H1 (cell line): ENCODE measurements around the gene ATP1A1. TPM values are rescaled to one million over a fixed set of nuclear protein-coding genes. Genes with fewer than 3 reads are reported as not detected.
A peak's percentile ranks its signal among the peaks of the same experiment; 100 is the strongest.

ENCODE experiments used
- CTCF ChIA-PET: fragments of 300-600 bp; sonication (Branson Sonifier 250); formaldehyde crosslinking; loops from one replicate; lab custom pipeline; 2021; ENCODE audit not compliant: partially characterized antibody; lab: Charles Lee
- POLR2A ChIA-PET: fragments of 300-600 bp; sonication (Branson Sonifier 250); formaldehyde crosslinking; loops from one replicate; lab custom pipeline; 2021; ENCODE audit warnings: inconsistent platforms; ENCODE audit not compliant: partially characterized antibody; lab: Charles Lee
- DNase-seq, 2 experiments: peaks; one replicate each; pipeline versions ENCODE4 v3.0.0 to v3.0.0-alpha.2; 2010 to 2022; ENCODE audit warnings: low spot score in 2 of 2, low read depth in 1 of 2, mixed read lengths in 1 of 2
- FAIRE-seq: peaks from 2 replicates; lab custom pipeline; 2011; peaks lifted over from hg19 to GRCh38; lab: Jason Lieb, UNC
- H2AFZ ChIP-seq: 2 replicates; pipeline ENCODE4 v1.8.1; 2012; ENCODE audit warnings: low read length, inconsistent platforms
- H2AK5ac ChIP-seq: 2 replicates; pipeline ENCODE4 v1.6.1; 2013; ENCODE audit warnings: low read depth, low read length
- H2BK120ac ChIP-seq: replicated peaks from 2 replicates; pipeline ENCODE3; 2013; ENCODE audit warnings: low read depth, low read length, inconsistent platforms
- H2BK12ac ChIP-seq: 2 replicates; pipeline ENCODE4 v1.6.1; 2013; ENCODE audit warnings: low read depth, low read length
- H2BK15ac ChIP-seq: 2 replicates; pipeline ENCODE4 v1.6.1; 2013; ENCODE audit warnings: low read length
- H2BK20ac ChIP-seq: 2 replicates; pipeline ENCODE4 v1.6.1; 2013; ENCODE audit warnings: low read length
- H2BK5ac ChIP-seq: 2 replicates; pipeline ENCODE4 v1.6.1; 2013; ENCODE audit warnings: low read depth, low read length
- H3K14ac ChIP-seq: 2 replicates; pipeline ENCODE4 v1.6.1; 2013; ENCODE audit warnings: inconsistent platforms; ENCODE audit not compliant: insufficient read length
- H3K18ac ChIP-seq: 2 replicates; pipeline ENCODE4 v1.6.1; 2013; ENCODE audit warnings: low read length; ENCODE audit errors: extremely low read depth
- H3K23ac ChIP-seq: 2 replicates; pipeline ENCODE4 v1.6.1; 2013; ENCODE audit warnings: inconsistent platforms; ENCODE audit not compliant: insufficient read length
- H3K23me2 ChIP-seq: 2 replicates; pipeline ENCODE4 v1.6.1; 2013; ENCODE audit warnings: low read depth, low read length
- H3K27ac ChIP-seq: 2 replicates; pipeline ENCODE4 v1.6.1; 2011; ENCODE audit warnings: low read depth, low read length, inconsistent platforms
- H3K27me3 ChIP-seq, 4 experiments: replicated peaks in 1 of 4; 1 replicate in 1 of 4; 2 replicates in 3 of 4; pipeline versions ENCODE4 v1.6.1 to v1.8.1; 2011 to 2013; ENCODE audit warnings: low read length in 3 of 4, mild to moderate bottlenecking in 3 of 4, inconsistent platforms in 2 of 4, mixed read lengths in 2 of 4, moderate library complexity in 1 of 4; ENCODE audit not compliant: control insufficient read depth in 3 of 4, insufficient read depth in 3 of 4; ENCODE audit errors: extremely low read depth in 1 of 4
- H3K36me3 ChIP-seq, 4 experiments: 2 replicates each; pipeline versions ENCODE4 v1.6.1 to v1.8.1; 2011 to 2013; ENCODE audit warnings: mild to moderate bottlenecking in 4 of 4, low read length in 3 of 4, moderate library complexity in 2 of 4, control low read depth in 1 of 4, inconsistent platforms in 1 of 4; ENCODE audit not compliant: insufficient read depth in 4 of 4, control insufficient read depth in 2 of 4
- H3K4ac ChIP-seq: replicated peaks from 2 replicates; pipeline ENCODE3; 2013; ENCODE audit warnings: low read length, low read depth, mixed read lengths, inconsistent platforms; ENCODE audit not compliant: insufficient read length
- H3K4me1 ChIP-seq, 4 experiments: replicated peaks in 1 of 4; 1 replicate in 1 of 4; 2 replicates in 3 of 4; pipeline versions ENCODE4 v1.6.1 to v1.8.1; 2011 to 2013; ENCODE audit warnings: low read length in 3 of 4, inconsistent platforms in 2 of 4, mixed read lengths in 1 of 4; ENCODE audit not compliant: insufficient read depth in 4 of 4, control insufficient read depth in 3 of 4
- H3K4me2 ChIP-seq, 2 experiments: 2 replicates each; pipeline versions ENCODE4 v1.6.1 to v1.8.1; 2011 to 2013; ENCODE audit warnings: low read depth in 2 of 2, low read length in 2 of 2, control low read depth in 1 of 2, inconsistent platforms in 1 of 2, mild to moderate bottlenecking in 1 of 2; ENCODE audit not compliant: insufficient read depth in 1 of 2
- H3K4me3 ChIP-seq, 4 experiments: fragments of 200-600, 300-600 bp in 1 of 4; sonication (generic), shearing (Covaris generic), sonication (Bioruptor Twin) in 1 of 4; 2 replicates each; pipeline versions ENCODE4 v1.5.1 to v1.8.1; 2011 to 2016; ENCODE audit warnings: low read length in 4 of 4, low read depth in 3 of 4, control low read depth in 2 of 4, inconsistent platforms in 2 of 4, mild to moderate bottlenecking in 2 of 4, mixed read lengths in 1 of 4, moderate library complexity in 1 of 4; ENCODE audit not compliant: insufficient read depth in 2 of 4; ENCODE audit errors: extremely low read depth in 1 of 4
- H3K56ac ChIP-seq: replicated peaks from 2 replicates; pipeline ENCODE3; 2013; ENCODE audit warnings: low read depth, mild to moderate bottlenecking, mixed read lengths, low read length, inconsistent platforms; ENCODE audit not compliant: insufficient read length
- H3K79me1 ChIP-seq: 2 replicates; pipeline ENCODE4 v1.6.1; 2013; ENCODE audit warnings: low read depth, low read length, control low read depth
- H3K79me2 ChIP-seq, 2 experiments: 2 replicates each; pipeline versions ENCODE4 v1.6.1 to v1.8.1; 2012 to 2013; ENCODE audit warnings: low read length in 2 of 2, mild to moderate bottlenecking in 2 of 2, inconsistent platforms in 1 of 2; ENCODE audit not compliant: insufficient read depth in 2 of 2, control insufficient read depth in 1 of 2
- H3K9ac ChIP-seq, 4 experiments: replicated peaks in 1 of 4; 1 replicate in 1 of 4; 2 replicates in 3 of 4; pipeline versions ENCODE4 v1.6.1 to v1.8.1; 2011 to 2013; ENCODE audit warnings: low read depth in 3 of 4, low read length in 3 of 4, control low read depth in 2 of 4, mild to moderate bottlenecking in 2 of 4, moderate library complexity in 2 of 4, inconsistent platforms in 1 of 4; ENCODE audit errors: extremely low read depth in 1 of 4
- H3K9me3 ChIP-seq, 2 experiments: 2 replicates each; pipeline versions ENCODE4 v1.6.1 to v1.8.1; 2012 to 2013; ENCODE audit warnings: mild to moderate bottlenecking in 2 of 2, moderate library complexity in 2 of 2, control low read depth in 1 of 2, inconsistent platforms in 1 of 2, low read depth in 1 of 2, low read length in 1 of 2, mixed read lengths in 1 of 2; ENCODE audit not compliant: insufficient read depth in 2 of 2
- H4K20me1 ChIP-seq, 2 experiments: replicated peaks in 1 of 2; 2 replicates each; pipeline versions ENCODE3 to v1.8.1; 2011 to 2013; ENCODE audit warnings: inconsistent platforms in 2 of 2, low read length in 2 of 2, mild to moderate bottlenecking in 1 of 2; ENCODE audit not compliant: insufficient read depth in 2 of 2, control insufficient read depth in 1 of 2
- H4K5ac ChIP-seq: 2 replicates; pipeline ENCODE4 v1.6.1; 2013; ENCODE audit warnings: low read length, low read depth, mixed read lengths, inconsistent platforms; ENCODE audit not compliant: insufficient read length
- H4K8ac ChIP-seq: 2 replicates; pipeline ENCODE4 v1.8.0; 2013; ENCODE audit warnings: mild to moderate bottlenecking, moderate library complexity, low read length, inconsistent platforms; ENCODE audit not compliant: insufficient read depth; ENCODE audit errors: extremely low read depth
- H4K91ac ChIP-seq: replicated peaks from 2 replicates; pipeline ENCODE3; 2013; ENCODE audit warnings: low read length, mixed read lengths, inconsistent platforms; ENCODE audit not compliant: insufficient read length
- ATF3 ChIP-seq: IDR thresholded peaks from 2 replicates; pipeline ENCODE4 v1.6.1; 2011; ENCODE audit warnings: low read depth, mild to moderate bottlenecking, low read length; ENCODE audit not compliant: insufficient read depth
- CEBPB ChIP-seq: IDR thresholded peaks from 2 replicates; pipeline ENCODE4 v1.6.1; 2012; ENCODE audit warnings: low read depth, low read length
- CHD1 ChIP-seq: IDR thresholded peaks from 2 replicates; pipeline ENCODE4 v1.6.1; 2012; ENCODE audit warnings: low read depth, low read length, improper control_type of control experiment
- JUN ChIP-seq: IDR thresholded peaks from 2 replicates; pipeline ENCODE4 v1.6.1; 2011; ENCODE audit warnings: low read depth, mild to moderate bottlenecking, improper control_type of control experiment, low read length
- KDM1A ChIP-seq: fragments of 200-600, 300-600 bp; sonication (generic); IDR thresholded peaks from 2 replicates; pipeline ENCODE4 v1.7.1; 2016; ENCODE audit warnings: mild to moderate bottlenecking, low read length, borderline replicate concordance
- SP4 ChIP-seq: IDR thresholded peaks from 2 replicates; pipeline ENCODE4 v1.6.1; 2012; ENCODE audit warnings: low read length, inconsistent platforms
- TAF7 ChIP-seq: optimal IDR thresholded peaks from 2 replicates; pipeline ENCODE3; 2011; ENCODE audit warnings: low read depth, mild to moderate bottlenecking, inconsistent platforms, low read length, moderate library complexity, borderline replicate concordance
- TEAD4 ChIP-seq: IDR thresholded peaks from 2 replicates; pipeline ENCODE4 v1.6.1; 2012; ENCODE audit warnings: low read depth, low read length, inconsistent platforms, mixed read lengths
- YY1 ChIP-seq: IDR thresholded peaks from 2 replicates; pipeline ENCODE4 v1.6.1; 2011; ENCODE audit warnings: low read depth, mild to moderate bottlenecking, low read length
- WGBS, 2 experiments: shearing (Covaris generic) in 1 of 2; methylation state at CpG; one replicate each; pipeline versions ENCODE4 v1.1.6 to v1.1.7; 2013 to 2015; ENCODE audit warnings: low lambda C conversion rate in 2 of 2, mixed read lengths in 2 of 2, inconsistent platforms in 1 of 2, low coverage in 1 of 2, missing lambda C conversion rate in 1 of 2; ENCODE audit not compliant: insufficient replicate concordance in 2 of 2, insufficient coverage in 1 of 2, insufficient read length in 1 of 2; ENCODE audit errors: extremely low coverage in 1 of 2, missing lambda C conversion rate in 1 of 2; 5-methylcytosine and 5-hydroxymethylcytosine counted together
- polyA plus RNA-seq, 7 experiments: library from polyadenylated mRNA; depleted of rRNA in 3 of 7; stranded (reverse) in 5 of 7; unstranded in 2 of 7; fragments of >200 nt in 5 of 7; fragments of 200-250 nt in 2 of 7; gene quantifications; 1 replicate in 5 of 7; 2 replicates in 1 of 7; 4 replicates in 1 of 7; pipeline versions ENCODE4 v1.2.1 to v1.2.3, GENCODE V29; 2011 to 2013; ENCODE audit warnings: missing spikeins in 2 of 7, mixed read lengths in 2 of 7
- total RNA-seq: library from RNA; stranded (reverse); fragmentation: NEBNext Ultra II Directional; extraction: Animal tissue kit (Norgen Biotek cat#: 25700); gene quantifications from 2 replicates; pipeline ENCODE4 v1.2.1, GENCODE V29; 2021

The ATP1A1 gene
- total and polyA plus RNA-seq, 2 of the 8 experiments (the other 6 are each of a cell fraction or from before 2014, with no cell fraction given), result 222 to 325 TPM

GRCh38 chr1:116373431-116374352 is 648 bp downstream of the ATP1A1 start:
- Histone ChIP-seq H3K56ac (peak overlapping the region; percentile 62), H3K14ac (no peak overlapping the region), H3K9ac (peak overlapping the region; percentile 79 to 91 (median 87)), H3K18ac (peak overlapping the region; percentile 79), H3K27me3 (no peaks in the 10 kb centered on the region; a peak in 3 of 7 replicates), H3K9me3 (no peaks in the 10 kb centered on the region), H4K91ac (no peak overlapping the region), H3K23ac (no peak overlapping the region), H3K23me2 (peaks cover 16% of the 10 kb centered on the region), H2BK120ac (no peak overlapping the region), H3K4me3 (peak overlapping the region; percentile 80 to 89 (median 84)), H4K8ac (peak overlapping the region; percentile 98), H2AFZ (no peak overlapping the region), H4K5ac (peak overlapping the region; percentile 69), H3K4me2 (peak overlapping the region; percentile 84 to 88), H2BK15ac (no peak overlapping the region), H3K79me1 (peaks cover 8% of the 10 kb centered on the region), H2BK5ac (peak overlapping the region; percentile 75; the same call in 1 of the 2 replicates), H2BK12ac (0 out of 2 replicates have a peak overlapping the region, but pooled peaks have one; percentile 50), H3K79me2 (peaks cover 23 to 49% of the 10 kb centered on the region in 2 experiments), H3K27ac (peak overlapping the region; percentile 92), H4K20me1 (peaks cover 16 to 22% of the 10 kb centered on the region in 2 experiments), H2BK20ac (no peak overlapping the region), H3K36me3 (no peaks in the 10 kb centered on the region), H3K4ac (no peak overlapping the region), H2AK5ac (no peak overlapping the region), H3K4me1 (peaks cover 3 to 23% (median 16%) of the 10 kb centered on the region in 4 experiments)
- no peak for FAIRE-seq
- DNase-seq, result peak in 1 of 2 experiments; percentile 79
- CTCF ChIA-PET, result interaction anchor here (0.9 to 1.2 kb wide), 3 partner anchors 89 to 234 kb away, joined by 3 read pairs; no protein-coding TSS in a partner anchor
- POLR2A ChIA-PET, result interaction anchor here (0.7 to 4.9 kb wide), 10 partner anchors 8 to 234 kb away, joined by 3 to 21 read pairs (median 4); no protein-coding TSS in a partner anchor
- WGBS, 2 experiments, result 0% methylated on average over 30 of the region's 84 CpGs; no CpG with 5 or more reads in 1 of the 2 experiments
- no peak for TF ChIP-seq CEBPB
- TF ChIP-seq SP4, result no peak
- peak; percentile 6 for TF ChIP-seq TAF7
- TF ChIP-seq ATF3, result no peak
- TF ChIP-seq TEAD4, result no peak
- no peak for TF ChIP-seq JUN
- TF ChIP-seq YY1, result no peak
- TF ChIP-seq KDM1A, result no peak
- TF ChIP-seq CHD1, result no peak
